IMR-90 (cell line): Measurements from ENCODE around the gene SLC6A6. TPM values are rescaled to one million over a fixed set of nuclear protein-coding genes. Genes with fewer than 3 reads are reported as not detected.

Experiments
- ATAC-seq: fragments of 200-7000 bp; cut with Tn5 transposase; 2 replicates; pipeline ENCODE4 v1.9.1; 2020; ENCODE audit warnings: low read depth, mild to moderate bottlenecking, moderate library complexity
- BruUV-seq: library from RNA; stranded (reverse); fragments of 400-500 nt; replicated peaks from 2 replicates; lab custom pipeline; 2021; lab: Mats Ljungman, UMichigan
- CTCF ChIA-PET: fragments of 300-600 bp; formaldehyde crosslinking; extraction: SDS; loops from one replicate; lab custom pipeline; 2021; ENCODE audit warnings: antibody characterized with exemption; lab: Yijun Ruan, JAX
- POLR2A ChIA-PET: fragments of 300-600 bp; sonication (Branson Sonifier 250); formaldehyde crosslinking; loops from one replicate; lab custom pipeline; 2022; ENCODE audit warnings: antibody characterized with exemption; ENCODE audit not compliant: unreplicated experiment; lab: Charles Lee
- DNase-seq: peaks from one replicate; pipeline ENCODE4 v3.0.0; 2013
- H2AFZ ChIP-seq: replicated peaks from 2 replicates; pipeline ENCODE3; 2013; ENCODE audit warnings: low read length, mild to moderate bottlenecking; ENCODE audit not compliant: poor library complexity
- H2AK5ac ChIP-seq: 2 replicates; pipeline ENCODE4 v1.6.1; 2013; ENCODE audit warnings: low read depth, low read length, inconsistent platforms
- H2AK9ac ChIP-seq: replicated peaks from 2 replicates; pipeline ENCODE3; 2013; ENCODE audit warnings: mild to moderate bottlenecking, low read depth, low read length, moderate library complexity; ENCODE audit not compliant: poor library complexity
- H2BK120ac ChIP-seq: 2 replicates; pipeline ENCODE4 v1.6.1; 2013; ENCODE audit warnings: low read depth, low read length, inconsistent platforms
- H2BK15ac ChIP-seq: 3 replicates; pipeline ENCODE4 v1.6.1; 2013; ENCODE audit warnings: low read depth, low read length, inconsistent platforms
- H2BK20ac ChIP-seq: 2 replicates; pipeline ENCODE4 v1.6.1; 2013; ENCODE audit warnings: low read depth, mild to moderate bottlenecking, inconsistent platforms, low read length, moderate library complexity
- H2BK5ac ChIP-seq: 2 replicates; pipeline ENCODE4 v1.6.1; 2013; ENCODE audit warnings: mild to moderate bottlenecking, low read depth, low read length, inconsistent platforms; ENCODE audit not compliant: poor library complexity, severe bottlenecking
- H3K14ac ChIP-seq: replicated peaks from 2 replicates; pipeline ENCODE4 v1.6.1; 2013; ENCODE audit warnings: low read depth, low read length, inconsistent platforms
- H3K18ac ChIP-seq: 2 replicates; pipeline ENCODE4 v1.6.1; 2013; ENCODE audit warnings: low read depth, low read length, control low read depth
- H3K23ac ChIP-seq: 2 replicates; pipeline ENCODE4 v1.6.1; 2013; ENCODE audit warnings: low read depth, low read length, inconsistent platforms
- H3K27ac ChIP-seq: 2 replicates; pipeline ENCODE4 v1.5.1; 2013; ENCODE audit warnings: mild to moderate bottlenecking, control low read depth, low read length; ENCODE audit not compliant: insufficient read depth
- H3K27me3 ChIP-seq: 2 replicates; pipeline ENCODE4 v1.6.1; 2013; ENCODE audit warnings: low read length; ENCODE audit not compliant: control insufficient read depth, insufficient read depth
- H3K36me3 ChIP-seq: 2 replicates; pipeline ENCODE4 v1.6.1; 2013; ENCODE audit warnings: low read length, mixed read lengths; ENCODE audit not compliant: control insufficient read depth, insufficient read depth
- H3K4ac ChIP-seq: 2 replicates; pipeline ENCODE4 v1.6.1; 2013; ENCODE audit warnings: low read depth, low read length, inconsistent platforms
- H3K4me1 ChIP-seq: 2 replicates; pipeline ENCODE4 v1.6.1; 2013; ENCODE audit warnings: low read length, mixed read lengths; ENCODE audit not compliant: control insufficient read depth, insufficient read depth
- H3K4me2 ChIP-seq: 2 replicates; pipeline ENCODE4 v1.6.1; 2013; ENCODE audit warnings: low read depth, mild to moderate bottlenecking, control low read depth, low read length, moderate library complexity
- H3K4me3 ChIP-seq: 2 replicates; pipeline ENCODE4 v1.5.1; 2013; ENCODE audit warnings: low read depth, mild to moderate bottlenecking, control low read depth, low read length, moderate library complexity; ENCODE audit not compliant: insufficient read depth
- H3K56ac ChIP-seq: 2 replicates; pipeline ENCODE4 v1.6.1; 2013; ENCODE audit warnings: low read length, inconsistent platforms; ENCODE audit not compliant: insufficient read depth; ENCODE audit errors: extremely low read depth
- H3K79me1 ChIP-seq, 2 experiments: 2 replicates each; pipeline ENCODE4 v1.6.1; 2013; ENCODE audit warnings: low read length in 2 of 2, inconsistent platforms in 1 of 2, low read depth in 1 of 2
- H3K9ac ChIP-seq: 2 replicates; pipeline ENCODE4 v1.6.1; 2013; ENCODE audit warnings: low read depth, low read length, control low read depth
- H3K9me1 ChIP-seq: 2 replicates; pipeline ENCODE4 v1.6.1; 2013; ENCODE audit warnings: low read length, inconsistent platforms; ENCODE audit not compliant: insufficient read depth
- H3K9me3 ChIP-seq: 2 replicates; pipeline ENCODE4 v1.6.1; 2013; ENCODE audit warnings: low read length; ENCODE audit not compliant: control insufficient read depth, insufficient read depth
- H4K20me1 ChIP-seq: 2 replicates; pipeline ENCODE4 v1.6.1; 2013; ENCODE audit warnings: low read length, inconsistent platforms; ENCODE audit not compliant: insufficient read depth
- H4K5ac ChIP-seq: 2 replicates; pipeline ENCODE4 v1.6.1; 2013; ENCODE audit warnings: mild to moderate bottlenecking, low read depth, low read length, control low read depth
- H4K8ac ChIP-seq, 2 experiments: 2 replicates each; pipeline ENCODE4 v1.6.1; 2013; ENCODE audit warnings: low read depth in 2 of 2, low read length in 2 of 2, control low read depth in 1 of 2, inconsistent platforms in 1 of 2
- H4K91ac ChIP-seq: 2 replicates; pipeline ENCODE4 v1.6.1; 2013; ENCODE audit warnings: low read depth, low read length, inconsistent platforms; ENCODE audit not compliant: insufficient read depth
- BHLHE40 ChIP-seq: fragments of 150-350 bp; IDR thresholded peaks from 2 replicates; pipeline ENCODE4 v1.6.1; 2016; ENCODE audit warnings: mild to moderate bottlenecking, low read depth, low read length
- CEBPB ChIP-seq: IDR thresholded peaks from 2 replicates; pipeline ENCODE4 v1.6.1; 2012; ENCODE audit warnings: low read depth, low read length, improper control_type of control experiment
- CHD1 ChIP-seq: IDR thresholded peaks from 2 replicates; pipeline ENCODE4 v1.6.1; 2012; ENCODE audit warnings: low read depth, low read length, improper control_type of control experiment
- MAFK ChIP-seq: IDR thresholded peaks from 2 replicates; pipeline ENCODE4 v1.6.1; 2012; ENCODE audit warnings: low read depth, low read length, improper control_type of control experiment
- MAZ ChIP-seq: IDR thresholded peaks from 2 replicates; pipeline ENCODE4 v1.6.1; 2012; ENCODE audit warnings: low read depth, mild to moderate bottlenecking, low read length, improper control_type of control experiment, moderate library complexity, borderline replicate concordance
- MXI1 ChIP-seq: IDR thresholded peaks from 2 replicates; pipeline ENCODE4 v1.6.1; 2012; ENCODE audit warnings: low read depth, mild to moderate bottlenecking, low read length, moderate library complexity, borderline replicate concordance
- NFE2L2 ChIP-seq: fragments of 150-350 bp; IDR thresholded peaks from 2 replicates; pipeline ENCODE4 v1.6.1; 2016; ENCODE audit warnings: low read depth, mild to moderate bottlenecking, low read length
- RAD21 ChIP-seq: IDR thresholded peaks from 2 replicates; pipeline ENCODE4 v1.6.1; 2012; ENCODE audit warnings: low read length, improper control_type of control experiment
- RCOR1 ChIP-seq: IDR thresholded peaks from 2 replicates; pipeline ENCODE4 v1.6.1; 2012; ENCODE audit warnings: mild to moderate bottlenecking, low read length, improper control_type of control experiment; ENCODE audit not compliant: insufficient replicate concordance
- RFX5 ChIP-seq: IDR thresholded peaks from 2 replicates; pipeline ENCODE4 v1.8.0; 2012; ENCODE audit warnings: low read depth, mild to moderate bottlenecking, low read length, moderate library complexity
- SMC3 ChIP-seq: fragments of 150-350 bp; IDR thresholded peaks from 2 replicates; pipeline ENCODE4 v1.6.1; 2016; ENCODE audit warnings: low read depth, mild to moderate bottlenecking, antibody characterized with exemption, low read length, moderate library complexity
- WGBS, 2 experiments: methylation state at CpG; one replicate each; pipeline versions ENCODE4 v1.1.5 to v1.1.7; 2013; ENCODE audit warnings: missing lambda C conversion rate in 2 of 2; ENCODE audit not compliant: insufficient read length in 1 of 2; ENCODE audit errors: extremely low coverage in 2 of 2; 5-methylcytosine and 5-hydroxymethylcytosine counted together
- dilution Hi-C: fragments of 300-500 bp; cut with HindIII; formaldehyde crosslinking; loops from one replicate; pipeline ENCODE4 v1.14.3; 2018; ENCODE audit warnings: low sequenced_read_pairs; ENCODE audit not compliant: unreplicated experiment
- in situ Hi-C: fragments of 300-500 bp; cut with MboI; formaldehyde crosslinking; loops from 3 replicates; pipeline ENCODE4 v1.14.3; 2019; ENCODE audit warnings: low sequenced_read_pairs, inconsistent platforms, mixed read lengths
- intact Hi-C: fragments of 100-400 bp; cut with micrococcal nuclease; formaldehyde crosslinking; loops from 2 replicates; pipeline ENCODE4 v1.10.0; 2022
- polyA plus RNA-seq, 3 experiments: library from polyadenylated mRNA; depleted of rRNA; stranded (reverse); fragments of >200 nt; gene quantifications; 2 replicates each; pipeline ENCODE4 v1.2.3, GENCODE V29; 2012; ENCODE audit warnings: low replicate concordance in 1 of 3
- total RNA-seq: library from RNA; depleted of rRNA; stranded (reverse); fragments of >200 nt; gene quantifications from 2 replicates; pipeline ENCODE4 v1.2.3, GENCODE V29; 2012
- TF ChIP-seq, protein P1 (sequence below): fragments of 150-350 bp; IDR thresholded peaks from 2 replicates; pipeline ENCODE4 v1.6.1; 2016; ENCODE audit warnings: low read depth, mild to moderate bottlenecking, low read length, moderate library complexity, borderline replicate concordance
- TF ChIP-seq, protein P2 (sequence below): fragments of 150-350 bp; IDR thresholded peaks from 2 replicates; pipeline ENCODE4 v1.6.1; 2017; ENCODE audit warnings: mild to moderate bottlenecking, antibody characterized with exemption, low read length, low read depth

Gene SLC6A6
- total and polyA plus RNA-seq, 2 of the 4 experiments (the other 2 are of a cell fraction), result 29.9 to 39.4 TPM

DNA sequence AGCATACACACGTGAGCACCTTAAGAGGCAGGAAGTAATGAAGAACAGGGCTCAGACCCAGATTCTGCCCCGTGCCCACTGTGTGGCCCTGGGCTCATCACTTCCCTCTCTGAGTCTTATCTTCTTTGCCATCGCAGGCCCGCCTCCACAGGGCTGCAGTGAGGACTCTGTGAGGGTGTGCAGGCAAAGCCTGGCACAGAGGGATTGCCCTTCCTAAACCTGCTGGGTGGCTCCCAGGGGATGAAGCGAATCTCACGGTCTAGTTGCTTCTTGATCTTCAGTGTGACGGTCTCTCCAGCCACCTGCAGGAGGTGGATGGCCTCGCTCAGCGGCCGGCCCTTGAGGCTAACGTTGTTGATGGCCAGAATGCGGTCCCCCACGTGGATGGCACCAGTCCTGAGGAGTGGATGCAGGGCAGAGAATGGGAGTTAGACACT is 104.9 kb downstream of the SLC6A6 start:
- POLR2A ChIA-PET, result no interaction called here
- intact Hi-C loops, result loop anchor here (5.0 kb wide), 1 partner anchor 275 kb away; no protein-coding TSS in a partner anchor
- Histone ChIP-seq H3K9me1 (no peaks in the 10 kb centered on the region), H2AFZ (no peak overlapping the region), H3K9me3 (peaks cover 6% of the 10 kb centered on the region), H3K4ac (no peak overlapping the region), H3K4me1 (no peaks in the 10 kb centered on the region), H3K79me1 (no peaks in the 10 kb centered on the region), H2BK15ac (no peak overlapping the region), H4K5ac (no peak overlapping the region), H3K4me2 (no peak overlapping the region), H3K23ac (no peak overlapping the region), H3K27ac (no peak overlapping the region), H3K4me3 (no peak overlapping the region), H4K20me1 (no peaks in the 10 kb centered on the region), H4K91ac (no peak overlapping the region), H2BK5ac (no peak overlapping the region), H3K14ac (no peak overlapping the region), H3K18ac (no peak overlapping the region), H2AK5ac (no peak overlapping the region), H2BK120ac (no peak overlapping the region), H2BK20ac (no peak overlapping the region), H2AK9ac (no peak overlapping the region), H3K36me3 (no peaks in the 10 kb centered on the region), H3K27me3 (peaks cover 12% of the 10 kb centered on the region), H3K56ac (no peak overlapping the region), H4K8ac (no peak overlapping the region), H3K9ac (no peak overlapping the region)
- in situ Hi-C loops, result loop anchor here (10.0 kb wide), 1 partner anchor 417 kb away; no protein-coding TSS in a partner anchor
- CTCF ChIA-PET, result no interaction called here
- no TSS peak for BruUV-seq
- dilution Hi-C loops, result no loop called here
- WGBS, 2 experiments, result 72% methylated on average over 6 of the region's 13 CpGs; no CpG with 5 or more reads in 1 of the 2 experiments
- DNase-seq (no peak), ATAC-seq (no peak)
- TF ChIP-seq RAD21 (no peak), MAFK (no peak), RCOR1 (no peak), RFX5 (no peak), CHD1 (no peak), SMC3 (no peak), MXI1 (no peak), BHLHE40 (no peak), NFE2L2 (no peak), MAZ (no peak), CEBPB (no peak)
- TF ChIP-seq, protein P1, sequence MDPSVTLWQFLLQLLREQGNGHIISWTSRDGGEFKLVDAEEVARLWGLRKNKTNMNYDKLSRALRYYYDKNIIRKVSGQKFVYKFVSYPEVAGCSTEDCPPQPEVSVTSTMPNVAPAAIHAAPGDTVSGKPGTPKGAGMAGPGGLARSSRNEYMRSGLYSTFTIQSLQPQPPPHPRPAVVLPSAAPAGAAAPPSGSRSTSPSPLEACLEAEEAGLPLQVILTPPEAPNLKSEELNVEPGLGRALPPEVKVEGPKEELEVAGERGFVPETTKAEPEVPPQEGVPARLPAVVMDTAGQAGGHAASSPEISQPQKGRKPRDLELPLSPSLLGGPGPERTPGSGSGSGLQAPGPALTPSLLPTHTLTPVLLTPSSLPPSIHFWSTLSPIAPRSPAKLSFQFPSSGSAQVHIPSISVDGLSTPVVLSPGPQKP, result no peak
- TF ChIP-seq, protein P2, sequence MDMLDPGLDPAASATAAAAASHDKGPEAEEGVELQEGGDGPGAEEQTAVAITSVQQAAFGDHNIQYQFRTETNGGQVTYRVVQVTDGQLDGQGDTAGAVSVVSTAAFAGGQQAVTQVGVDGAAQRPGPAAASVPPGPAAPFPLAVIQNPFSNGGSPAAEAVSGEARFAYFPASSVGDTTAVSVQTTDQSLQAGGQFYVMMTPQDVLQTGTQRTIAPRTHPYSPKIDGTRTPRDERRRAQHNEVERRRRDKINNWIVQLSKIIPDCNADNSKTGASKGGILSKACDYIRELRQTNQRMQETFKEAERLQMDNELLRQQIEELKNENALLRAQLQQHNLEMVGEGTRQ, result no peak
